GM12875 (cell line): ENCODE measurements around the gene TLE6.

Experiments used
- H3K4me3 ChIP-seq: one replicate; pipeline ENCODE4 v1.5.1; 2011; ENCODE audit warnings: low read depth, low read length, control low read depth
- TF ChIP-seq, protein P1 (sequence below): IDR thresholded peaks from 2 replicates; pipeline ENCODE4 v1.5.1; 2011; ENCODE audit warnings: low read depth, mild to moderate bottlenecking, control low read depth, inconsistent platforms, low read length, moderate library complexity, borderline replicate concordance; ENCODE audit not compliant: insufficient read depth

The TLE6 gene

DNA sequence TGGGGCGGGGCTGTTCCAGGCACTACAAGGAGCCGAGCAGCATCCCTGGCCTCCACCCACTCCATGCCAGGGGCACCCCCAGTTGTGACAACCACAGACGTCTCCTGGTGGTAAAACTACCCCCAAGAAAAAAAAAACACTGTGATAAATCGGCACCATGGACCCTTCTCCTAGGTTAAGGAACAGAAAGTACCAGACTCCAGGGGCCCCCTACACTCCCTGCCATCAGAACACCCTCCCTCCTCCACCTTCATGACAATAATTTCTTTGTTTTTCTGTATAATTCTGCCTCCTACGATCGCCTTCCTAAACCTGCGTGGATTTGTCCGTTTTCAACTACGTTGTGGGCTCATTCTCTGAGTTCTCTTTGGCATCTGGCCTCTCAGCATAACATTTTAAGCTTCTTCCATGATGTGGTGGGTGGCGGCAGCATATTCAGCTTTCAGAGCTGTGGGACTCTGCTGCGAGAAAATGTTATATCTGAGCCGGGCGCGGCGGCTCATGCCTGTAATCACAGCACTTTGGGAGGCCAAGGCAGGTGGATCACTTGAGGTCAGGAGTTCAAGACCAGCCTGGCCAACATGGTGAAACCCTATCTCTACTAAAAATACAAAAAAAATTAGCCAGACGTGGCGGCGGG is 43.1 kb downstream of the TLE6 start:
- TF ChIP-seq, protein P1, sequence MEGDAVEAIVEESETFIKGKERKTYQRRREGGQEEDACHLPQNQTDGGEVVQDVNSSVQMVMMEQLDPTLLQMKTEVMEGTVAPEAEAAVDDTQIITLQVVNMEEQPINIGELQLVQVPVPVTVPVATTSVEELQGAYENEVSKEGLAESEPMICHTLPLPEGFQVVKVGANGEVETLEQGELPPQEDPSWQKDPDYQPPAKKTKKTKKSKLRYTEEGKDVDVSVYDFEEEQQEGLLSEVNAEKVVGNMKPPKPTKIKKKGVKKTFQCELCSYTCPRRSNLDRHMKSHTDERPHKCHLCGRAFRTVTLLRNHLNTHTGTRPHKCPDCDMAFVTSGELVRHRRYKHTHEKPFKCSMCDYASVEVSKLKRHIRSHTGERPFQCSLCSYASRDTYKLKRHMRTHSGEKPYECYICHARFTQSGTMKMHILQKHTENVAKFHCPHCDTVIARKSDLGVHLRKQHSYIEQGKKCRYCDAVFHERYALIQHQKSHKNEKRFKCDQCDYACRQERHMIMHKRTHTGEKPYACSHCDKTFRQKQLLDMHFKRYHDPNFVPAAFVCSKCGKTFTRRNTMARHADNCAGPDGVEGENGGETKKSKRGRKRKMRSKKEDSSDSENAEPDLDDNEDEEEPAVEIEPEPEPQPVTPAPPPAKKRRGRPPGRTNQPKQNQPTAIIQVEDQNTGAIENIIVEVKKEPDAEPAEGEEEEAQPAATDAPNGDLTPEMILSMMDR, result no peak
- no peak overlapping the region for H3K4me3 ChIP-seq

DNA sequence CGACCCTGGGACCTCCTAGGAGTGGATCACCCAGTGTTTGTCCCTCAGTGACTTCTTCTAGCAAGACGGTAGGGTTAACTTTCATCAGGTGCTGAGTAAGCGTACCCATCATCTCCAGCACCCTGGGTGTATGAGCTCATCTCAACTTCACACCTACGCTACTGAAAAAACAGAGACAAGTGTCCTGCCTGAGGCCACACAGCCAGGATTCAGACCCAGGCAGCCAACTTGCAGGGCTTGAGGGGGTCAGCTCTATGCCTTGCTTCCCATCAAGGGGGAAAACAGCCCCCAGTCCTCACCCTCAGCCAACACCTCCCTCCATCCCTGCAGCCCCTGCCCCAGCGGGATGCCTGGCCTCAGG is 47.1 kb downstream of the TLE6 start:
- H3K4me3 ChIP-seq, result no peak overlapping the region
- TF ChIP-seq, protein P1, result no peak

DNA sequence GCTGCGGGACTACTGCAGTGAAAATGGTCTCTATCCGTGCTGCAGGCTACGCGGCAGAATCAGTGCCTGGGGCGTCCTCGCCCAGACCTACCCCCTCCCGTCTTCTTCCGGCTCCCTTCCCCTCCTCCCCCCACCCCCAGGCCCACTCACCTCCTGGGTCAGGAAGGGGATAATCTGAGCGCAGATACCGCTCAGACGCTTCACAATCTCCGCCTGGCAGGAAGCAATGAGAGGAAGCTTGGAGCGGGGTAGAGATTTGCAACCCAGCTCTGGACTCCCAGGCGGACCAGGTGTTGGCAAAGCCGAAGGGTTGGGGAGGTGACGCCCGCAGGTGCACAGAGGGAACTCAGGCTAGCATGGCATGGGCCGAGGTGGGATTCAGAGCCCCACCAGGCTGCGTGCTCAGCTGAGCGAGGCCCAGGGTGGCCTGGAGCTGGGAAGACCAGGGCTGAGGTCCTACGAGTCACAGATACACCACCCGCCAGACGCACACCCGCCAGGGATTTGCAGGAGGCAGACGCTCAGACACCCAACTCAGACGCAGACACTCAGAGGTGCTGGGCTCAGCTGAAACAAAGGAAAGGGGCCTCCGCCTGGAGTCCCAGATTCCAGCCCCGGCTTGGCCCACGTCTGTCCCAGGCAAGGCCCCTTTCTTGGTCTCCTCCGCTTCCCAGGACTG is 47.6 kb downstream of the TLE6 start:
- no peak overlapping the region for H3K4me3 ChIP-seq
- TF ChIP-seq, protein P1, result no peak

DNA sequence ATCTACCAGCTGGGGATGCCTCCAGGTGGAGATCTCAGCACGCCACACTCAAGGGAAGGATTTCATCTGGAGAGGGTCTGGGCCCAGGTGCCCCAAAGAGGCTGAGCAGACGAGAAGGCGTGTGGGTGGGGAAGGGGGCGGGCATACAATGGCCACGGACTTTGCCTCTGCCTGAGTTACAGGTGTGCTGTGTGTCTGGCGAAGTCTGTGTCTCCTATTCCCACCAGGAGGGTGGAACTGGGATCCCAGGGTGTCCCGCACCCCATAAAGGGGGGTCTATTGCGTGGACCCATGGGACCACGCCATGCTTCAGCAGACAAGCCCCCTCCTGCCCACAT is 48.2 kb downstream of the TLE6 start:
- no peak overlapping the region for H3K4me3 ChIP-seq
- TF ChIP-seq, protein P1, result no peak

DNA sequence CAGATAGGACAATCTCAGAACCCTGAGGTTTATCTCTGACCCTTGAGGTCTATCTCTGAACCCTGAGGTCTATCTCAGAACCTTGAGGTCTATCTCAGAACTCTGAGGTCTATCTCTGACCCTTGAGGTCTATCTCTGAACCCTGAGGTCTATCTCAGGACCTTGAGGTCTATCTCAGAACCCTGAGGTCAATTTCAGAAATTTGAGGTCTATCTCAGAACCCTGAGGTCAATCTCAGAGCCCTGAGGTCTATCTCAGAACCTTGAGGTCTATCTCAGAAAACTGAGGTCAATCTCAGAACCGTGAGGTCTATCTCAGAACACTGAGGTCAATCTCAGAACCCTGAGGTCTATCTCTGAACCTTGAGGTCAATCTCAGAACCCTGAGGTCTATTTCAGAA is 49.4 kb downstream of the TLE6 start:
- no peak overlapping the region for H3K4me3 ChIP-seq
- TF ChIP-seq, protein P1, result no peak

DNA sequence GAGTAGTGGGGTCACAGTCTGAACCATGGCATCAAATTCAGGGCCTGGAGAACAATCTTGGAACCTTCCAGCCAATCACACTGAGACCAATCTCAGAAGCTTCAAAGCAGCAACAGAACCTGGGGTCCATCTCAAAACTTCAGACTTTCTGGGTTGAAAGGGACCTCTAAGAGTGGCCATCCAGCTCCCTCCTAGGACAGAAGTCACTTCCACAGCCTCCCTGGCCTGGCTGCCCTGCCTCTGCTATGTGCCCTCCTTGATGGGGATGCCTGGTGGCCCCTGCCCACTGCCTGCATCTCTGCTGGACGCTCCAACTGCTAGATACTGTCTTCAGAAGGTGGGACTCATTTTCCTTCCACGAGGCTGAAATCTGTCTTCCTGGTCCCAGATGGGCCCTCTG is 49.9 kb downstream of the TLE6 start:
- H3K4me3 ChIP-seq, result no peak overlapping the region
- TF ChIP-seq, protein P1, result no peak

DNA sequence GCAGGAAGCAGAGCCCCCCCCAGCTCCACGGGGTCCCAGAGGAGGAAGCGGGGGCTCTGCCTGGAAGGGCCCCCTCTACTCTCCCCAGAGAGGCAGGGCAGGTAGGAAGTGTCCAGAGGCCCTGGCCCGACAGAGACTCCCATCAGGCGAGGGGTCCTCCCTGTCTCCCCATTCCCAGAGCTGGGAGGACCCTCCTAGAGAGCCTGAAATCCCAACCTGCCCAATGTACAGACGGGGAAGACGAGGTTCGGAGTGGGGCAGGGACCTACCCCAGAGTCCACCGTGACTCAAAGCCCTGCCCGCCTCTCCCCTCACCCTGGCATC is 50.6 kb downstream of the TLE6 start:
- H3K4me3 ChIP-seq, result no peak overlapping the region
- TF ChIP-seq, protein P1, result no peak
